ENCODE results near the gene DNAH1.

Gene DNAH1

DNA sequence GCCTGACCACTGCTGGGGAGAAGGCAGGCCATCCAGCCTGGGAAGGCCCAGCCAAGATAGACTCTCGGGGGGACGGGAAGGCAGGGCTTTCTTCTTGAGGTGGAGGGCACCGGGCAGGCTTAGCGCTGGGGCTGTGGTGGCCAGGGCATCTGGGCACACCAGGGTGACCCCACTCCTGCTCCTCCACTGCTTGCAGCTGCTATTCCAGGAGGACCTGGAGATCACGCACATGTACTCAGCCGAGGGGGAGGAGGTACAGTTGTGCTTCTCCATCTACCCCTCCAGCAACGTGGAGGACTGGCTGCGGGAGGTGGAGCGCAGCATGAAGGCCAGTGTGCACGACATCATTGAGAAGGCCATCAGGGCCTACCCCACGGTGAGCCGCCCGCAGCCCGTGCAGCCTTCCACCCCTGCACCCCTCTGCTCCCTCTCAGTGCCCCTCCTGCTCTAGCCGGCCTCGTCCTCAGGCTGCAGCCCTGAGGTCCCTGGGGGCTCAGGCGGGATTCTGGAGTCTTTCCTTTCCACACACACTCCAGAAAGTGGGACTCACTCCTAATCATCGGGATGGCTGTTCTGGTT lies 42.3 kb downstream of the DNAH1 start:
- DNase-seq (ENCODE audit: low spot score) = no peak

DNA sequence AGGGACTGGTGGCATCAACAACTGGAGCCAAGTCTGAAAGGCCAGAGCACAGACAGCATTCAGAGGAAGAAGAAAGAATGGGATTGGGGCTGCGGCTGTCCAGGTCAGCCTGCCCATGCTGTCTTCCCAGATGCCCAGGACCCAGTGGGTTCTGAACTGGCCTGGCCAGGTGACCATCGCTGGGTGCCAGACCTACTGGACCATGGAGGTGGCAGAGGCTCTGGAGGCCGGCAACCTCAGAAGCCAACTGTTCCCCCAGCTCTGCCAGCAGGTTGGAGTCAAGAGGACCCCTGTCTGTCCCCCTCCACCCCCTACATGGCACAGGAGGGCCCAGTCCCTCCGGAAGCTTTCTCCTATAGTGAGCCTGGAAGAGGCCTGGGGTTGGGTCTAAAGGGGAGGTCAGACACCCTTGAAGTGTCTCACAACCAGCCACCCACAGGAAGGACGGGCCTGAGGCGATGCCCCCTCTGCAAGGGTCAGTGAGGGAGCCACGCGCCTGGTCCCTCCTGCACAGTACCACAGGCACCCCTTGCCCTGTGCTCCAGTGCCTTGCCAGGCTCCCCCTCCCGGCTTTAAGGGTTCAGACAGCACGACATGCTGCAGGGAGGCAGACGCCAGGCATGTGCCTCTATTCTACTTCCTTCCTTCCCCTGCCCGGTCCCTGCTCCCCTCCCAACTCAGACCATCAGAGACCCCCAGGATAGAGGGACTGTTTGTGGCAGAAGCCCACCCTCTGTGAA lies 43.2 kb downstream of the DNAH1 start:
- no peak for DNase-seq (ENCODE audit: low spot score)

DNA sequence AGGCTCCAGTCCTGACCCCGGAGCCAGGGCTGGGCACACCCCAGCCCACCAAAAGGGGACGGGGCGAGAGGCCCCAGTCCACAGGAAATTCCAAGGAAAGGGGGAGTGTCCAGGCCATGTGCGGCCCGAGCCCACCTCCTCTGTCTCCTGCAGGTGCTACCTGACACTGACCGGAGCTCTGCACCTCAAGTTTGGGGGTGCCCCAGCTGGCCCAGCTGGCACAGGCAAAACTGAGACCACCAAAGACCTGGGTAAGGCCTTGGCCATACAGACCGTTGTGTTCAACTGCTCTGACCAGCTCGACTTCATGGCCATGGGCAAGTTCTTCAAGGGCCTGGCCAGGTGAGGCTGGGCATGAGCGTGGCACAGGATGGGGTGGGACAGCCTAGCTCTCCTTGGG lies 44.9 kb downstream of the DNAH1 start:
- DNase-seq (ENCODE audit: low spot score) = no peak

DNA sequence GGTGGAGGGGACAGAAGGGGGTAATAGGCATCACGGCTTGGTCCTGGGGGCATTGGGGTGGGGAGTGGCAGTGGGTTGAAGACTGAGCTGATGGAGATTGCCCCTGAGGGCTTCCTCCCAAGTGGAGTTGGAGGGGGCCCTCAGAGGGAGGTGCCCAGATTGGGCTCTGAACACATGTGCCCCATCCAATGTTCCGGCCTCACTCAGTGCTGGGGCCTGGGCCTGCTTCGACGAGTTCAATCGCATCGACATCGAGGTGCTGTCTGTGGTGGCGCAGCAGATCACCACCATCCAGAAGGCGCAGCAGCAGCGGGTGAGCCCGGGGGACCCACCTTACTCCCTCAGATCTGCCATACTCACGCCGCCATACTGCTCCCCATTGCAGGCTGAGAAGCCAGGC lies 45.3 kb downstream of the DNAH1 start:
- no peak for DNase-seq (ENCODE audit: low spot score)

DNA sequence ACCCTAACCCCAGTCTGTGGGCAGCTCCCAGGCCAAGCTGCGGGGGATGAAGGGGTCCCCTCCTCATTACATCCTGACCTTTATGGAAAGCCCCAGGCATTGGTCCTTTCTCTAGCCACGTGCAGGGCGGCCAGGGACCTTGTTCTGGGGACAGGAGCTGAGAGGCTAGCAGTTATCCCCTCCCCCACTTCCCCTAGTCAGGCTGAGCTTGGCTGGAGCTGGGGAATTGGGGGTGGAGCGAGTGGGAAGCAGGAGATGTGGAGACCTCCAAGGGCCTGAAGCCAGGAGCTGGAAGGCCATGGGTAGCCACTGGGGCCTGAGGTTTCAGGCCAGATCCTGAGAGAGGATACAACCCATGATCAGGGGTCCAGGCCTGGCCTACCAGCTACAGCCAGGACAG lies 45.8 kb downstream of the DNAH1 start:
- DNase-seq (ENCODE audit: low spot score) = no peak

DNA sequence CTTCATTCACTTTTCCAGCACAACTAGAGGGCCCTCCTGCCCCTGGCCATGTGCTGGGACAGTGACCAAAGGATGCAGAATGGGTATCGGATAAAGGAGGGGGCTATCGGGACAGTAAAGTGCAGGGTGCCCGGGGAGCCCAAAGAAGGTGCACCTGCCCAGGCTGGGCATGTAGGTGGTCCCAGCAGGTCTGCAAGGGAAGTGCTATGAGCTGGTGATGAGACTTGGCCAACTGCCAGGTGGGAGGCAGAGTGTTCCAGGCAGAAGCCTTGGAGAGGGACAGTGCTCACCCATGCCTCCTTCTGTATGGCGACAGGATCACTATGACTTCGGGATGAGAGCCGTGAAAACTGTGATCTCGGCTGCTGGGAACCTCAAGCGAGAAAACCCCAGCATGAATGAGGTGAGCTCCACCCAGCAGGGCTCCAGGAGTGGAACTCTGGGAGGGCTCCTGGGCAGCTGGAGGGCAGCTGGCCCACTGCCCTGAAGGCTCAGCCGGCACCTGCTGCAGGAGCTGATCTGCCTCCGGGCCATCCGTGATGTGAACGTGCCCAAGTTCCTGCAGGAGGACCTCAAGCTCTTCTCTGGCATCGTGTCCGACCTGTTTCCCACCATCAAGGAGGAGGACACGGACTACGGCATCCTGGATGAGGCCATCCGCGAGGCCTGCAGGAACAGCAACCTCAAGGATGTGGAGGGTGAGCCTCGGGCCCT lies 48.4 kb downstream of the DNAH1 start:
- DNase-seq (ENCODE audit: low spot score) = no peak

DNA sequence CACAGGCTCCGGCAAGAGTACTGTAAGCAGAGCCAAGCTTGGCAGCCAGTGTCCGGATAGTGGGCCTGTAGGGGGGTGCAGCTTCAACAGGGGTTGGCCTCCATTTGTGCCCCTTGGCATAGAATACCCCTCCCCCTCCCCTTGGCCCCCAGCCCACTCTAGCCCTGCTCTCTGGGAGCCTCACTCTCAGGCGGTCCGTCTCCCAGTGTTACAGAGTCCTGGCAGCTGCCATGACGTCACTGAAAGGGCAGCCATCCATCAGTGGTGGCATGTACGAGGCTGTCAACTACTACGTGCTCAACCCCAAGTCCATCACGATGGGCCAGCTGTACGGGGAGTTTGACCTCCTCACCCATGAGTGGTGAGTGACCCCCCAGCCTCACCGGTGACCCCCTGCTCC lies 50.4 kb downstream of the DNAH1 start:
- no peak for DNase-seq (ENCODE audit: low spot score)

DNA sequence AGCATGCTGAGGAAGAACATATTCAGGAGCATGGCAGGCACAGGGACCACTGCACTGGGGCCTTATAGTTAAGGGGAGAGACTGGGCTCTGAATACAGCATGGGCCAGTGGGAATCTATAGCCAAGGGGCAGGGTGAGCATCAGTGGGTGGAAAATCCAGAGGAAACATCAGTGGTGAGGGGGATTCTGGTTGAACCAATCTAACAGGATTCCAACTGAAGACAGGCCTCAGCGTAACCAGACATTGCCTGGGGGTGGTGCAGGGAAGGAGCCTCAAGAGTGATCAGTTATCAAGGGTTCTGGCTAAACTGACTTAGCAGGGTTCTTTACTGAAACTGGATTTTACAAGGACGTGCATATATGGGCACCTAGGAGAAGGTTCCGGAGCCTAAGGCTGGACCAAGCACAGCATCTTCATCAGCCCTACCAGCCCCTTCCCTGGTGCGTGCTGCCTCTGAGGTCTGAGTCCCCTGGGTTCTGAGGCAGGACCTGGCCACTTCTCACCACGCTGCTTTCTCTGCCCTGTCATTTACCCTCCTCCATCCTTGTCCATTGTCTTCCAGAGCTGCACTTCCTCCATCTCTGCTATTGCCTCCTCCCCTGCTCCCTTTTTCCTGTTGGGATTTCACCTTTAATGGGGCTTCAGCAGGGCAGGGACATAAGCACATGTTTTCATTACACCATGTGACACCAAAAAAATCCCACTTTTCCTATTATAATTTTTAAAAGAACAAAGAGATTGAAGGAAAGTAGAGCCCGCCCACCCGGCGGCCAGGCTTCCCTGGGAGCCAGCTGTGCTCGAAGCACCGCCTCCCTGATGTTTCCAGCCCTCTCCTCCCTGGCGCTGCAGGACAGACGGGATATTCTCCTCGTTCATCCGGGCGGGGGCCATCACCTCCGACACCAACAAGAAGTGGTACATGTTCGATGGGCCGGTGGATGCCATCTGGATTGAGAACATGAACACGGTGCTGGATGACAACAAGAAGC lies 52.1 kb downstream of the DNAH1 start:
- no peak for DNase-seq (ENCODE audit: low spot score)

DNA sequence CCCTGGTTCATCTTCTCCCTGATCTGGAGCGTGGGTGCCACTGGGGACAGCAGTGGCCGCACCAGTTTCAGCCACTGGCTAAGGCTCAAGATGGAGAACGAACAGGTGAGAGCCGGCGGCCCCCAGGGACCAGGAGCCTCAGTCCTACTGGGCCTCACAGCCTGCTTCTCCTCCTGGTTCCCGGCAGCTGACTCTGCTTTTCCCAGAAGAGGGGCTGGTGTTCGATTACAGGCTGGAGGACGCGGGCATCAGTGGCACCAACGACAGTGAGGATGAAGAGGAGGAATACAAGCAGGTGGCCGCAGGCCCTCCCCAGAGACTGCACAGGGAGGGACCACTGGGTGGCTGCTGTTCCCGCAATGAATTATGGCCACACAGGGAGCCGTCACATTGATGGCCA lies 54.4 kb downstream of the DNAH1 start:
- DNase-seq (ENCODE audit: low spot score) = no peak

DNA sequence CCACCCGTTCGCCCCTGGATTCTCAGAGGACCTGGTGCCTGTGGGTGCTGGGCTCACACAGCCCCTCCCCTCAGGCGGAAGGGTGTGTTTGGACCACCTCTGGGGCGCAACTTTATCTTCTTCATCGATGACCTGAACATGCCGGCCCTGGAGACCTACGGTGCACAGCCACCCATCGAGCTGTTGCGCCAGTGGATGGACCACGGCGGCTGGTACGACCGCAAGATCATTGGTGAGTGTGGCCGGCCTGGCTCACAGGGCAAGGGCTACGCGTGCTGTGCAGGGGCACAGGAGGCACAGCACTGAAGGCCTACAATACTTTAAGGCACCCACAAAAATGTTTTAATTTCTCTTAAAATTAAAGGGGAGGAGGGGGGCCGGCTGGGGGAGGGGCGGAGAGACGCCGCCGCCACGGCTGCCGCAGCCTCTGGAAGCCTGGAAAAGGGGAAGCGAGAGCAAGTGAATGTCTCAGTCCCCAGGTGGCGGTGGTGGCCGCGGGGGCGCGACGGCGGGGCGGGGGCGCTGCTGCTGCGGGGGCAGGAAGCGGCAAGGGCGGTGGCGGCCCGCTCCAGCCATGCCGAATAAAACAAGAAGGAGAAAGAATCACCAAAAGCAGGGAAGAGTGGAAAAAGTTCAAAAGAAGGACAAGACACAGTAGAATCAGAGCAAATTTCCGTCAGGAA lies 56.8 kb downstream of the DNAH1 start:
- no peak for DNase-seq (ENCODE audit: low spot score)

DNA sequence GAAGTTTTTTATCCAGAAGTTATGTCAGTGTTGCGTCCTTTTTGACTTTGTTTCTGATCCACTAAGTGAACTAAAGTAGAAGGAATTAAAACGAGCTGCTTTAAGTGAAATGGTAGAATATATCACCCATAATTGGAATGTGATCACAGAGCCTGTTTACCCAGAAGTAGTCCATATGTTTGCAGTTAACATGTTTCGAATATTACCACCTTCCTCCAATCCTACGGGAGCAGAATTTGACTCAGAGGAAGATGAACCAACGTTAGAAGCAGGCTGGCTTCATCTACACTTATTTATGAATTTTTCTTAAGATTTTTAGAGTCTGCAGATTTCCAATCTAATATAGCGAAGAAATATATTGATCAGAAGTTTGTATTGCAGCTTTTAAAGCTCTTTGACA lies 57.6 kb downstream of the DNAH1 start:
- no peak for DNase-seq (ENCODE audit: low spot score)

DNA sequence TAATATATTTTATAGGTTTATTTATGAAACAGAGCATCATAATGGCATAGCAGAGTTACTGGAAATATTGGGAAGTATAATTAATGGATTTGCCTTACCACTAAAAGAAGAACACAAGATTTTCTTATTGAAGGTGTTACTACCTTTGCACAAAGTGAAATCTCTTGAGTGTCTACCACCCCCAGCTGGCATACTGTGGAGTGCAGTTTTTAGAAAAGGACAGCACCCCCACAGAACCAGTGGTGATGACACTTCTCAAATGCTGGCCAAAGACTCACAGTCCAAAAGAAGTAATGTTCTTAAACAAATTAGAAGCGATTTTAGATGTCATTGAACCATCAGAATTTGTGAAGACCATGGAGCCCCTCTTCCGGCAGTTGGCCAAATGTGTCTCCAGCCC lies 58.1 kb downstream of the DNAH1 start:
- no peak for DNase-seq (ENCODE audit: low spot score)

DNA sequence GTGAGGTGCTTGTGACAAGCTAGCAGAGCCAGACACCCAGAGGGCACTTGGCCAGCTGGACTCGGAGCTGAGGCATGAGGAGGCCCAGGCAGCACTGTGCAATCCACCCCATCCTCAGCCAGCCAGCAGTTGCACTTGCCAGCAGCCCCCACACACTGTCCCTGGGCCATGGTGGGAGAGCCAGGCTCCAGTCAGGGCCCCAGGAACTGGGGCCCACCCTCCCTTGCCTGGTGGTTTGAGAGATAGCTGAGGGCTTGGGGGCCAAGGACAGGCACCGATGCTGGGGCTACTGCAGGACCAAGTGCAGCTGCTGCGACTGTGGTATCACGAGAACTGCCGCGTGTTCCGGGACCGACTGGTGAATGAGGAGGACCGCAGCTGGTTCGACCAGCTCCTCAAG lies 63.5 kb downstream of the DNAH1 start:
- no peak for DNase-seq (ENCODE audit: low spot score)

DNA sequence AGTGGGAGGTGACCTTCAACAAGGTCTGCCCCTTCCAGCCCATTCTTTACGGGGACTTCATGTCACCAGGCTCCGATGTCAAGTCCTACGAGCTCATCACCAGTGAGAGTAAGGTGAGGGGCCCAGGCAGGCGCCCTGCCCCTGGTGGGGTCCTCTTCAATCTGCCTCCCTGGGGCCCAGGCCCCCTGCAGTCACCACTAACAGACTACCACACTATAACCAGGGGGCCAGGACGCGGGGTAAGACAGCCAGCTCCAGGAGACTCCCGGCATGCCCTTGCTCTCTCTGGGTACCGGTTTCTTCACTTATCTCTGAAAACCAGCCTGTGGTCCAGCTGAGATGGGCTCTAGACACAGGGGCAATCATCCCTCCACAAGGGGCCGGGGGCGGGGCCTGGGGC lies 63.9 kb downstream of the DNAH1 start:
- DNase-seq (ENCODE audit: low spot score) = no peak

DNA sequence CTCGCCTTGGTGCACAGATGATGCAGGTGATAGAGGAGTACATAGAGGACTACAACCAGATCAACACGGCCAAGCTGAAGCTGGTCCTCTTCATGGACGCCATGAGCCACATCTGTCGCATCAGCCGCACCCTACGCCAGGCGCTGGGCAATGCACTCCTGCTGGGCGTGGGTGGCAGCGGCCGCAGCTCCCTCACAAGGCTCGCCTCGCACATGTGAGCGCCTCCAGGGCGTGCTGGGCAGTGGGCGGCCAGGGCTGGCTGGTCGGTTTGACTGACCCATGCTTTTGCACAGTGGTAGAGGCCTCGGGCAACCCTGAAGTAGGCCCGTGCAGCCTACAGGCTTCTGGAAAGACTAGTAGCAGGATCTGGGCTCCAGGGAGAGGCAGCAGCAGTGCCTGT lies 65.5 kb downstream of the DNAH1 start:
- DNase-seq (ENCODE audit: low spot score) = no peak

DNA sequence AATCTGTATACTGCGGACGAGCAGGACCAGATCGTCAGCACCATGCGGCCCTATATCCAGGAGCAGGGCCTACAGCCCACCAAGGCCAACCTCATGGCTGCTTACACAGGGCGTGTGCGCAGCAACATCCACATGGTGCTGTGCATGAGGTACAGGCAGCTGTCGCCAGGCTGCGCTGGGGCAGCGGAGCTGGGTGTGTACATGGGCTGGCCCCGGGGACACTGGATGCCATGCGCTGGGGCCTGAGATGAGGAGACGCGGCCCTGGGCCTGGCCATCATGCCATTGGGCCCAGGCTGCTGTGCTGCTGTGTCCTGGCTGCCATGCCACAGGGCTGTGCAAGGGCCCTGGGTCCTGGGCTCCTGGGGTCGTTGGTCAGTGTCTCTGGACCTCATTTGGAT lies 67.3 kb downstream of the DNAH1 start:
- DNase-seq (ENCODE audit: low spot score) = no peak

DNA sequence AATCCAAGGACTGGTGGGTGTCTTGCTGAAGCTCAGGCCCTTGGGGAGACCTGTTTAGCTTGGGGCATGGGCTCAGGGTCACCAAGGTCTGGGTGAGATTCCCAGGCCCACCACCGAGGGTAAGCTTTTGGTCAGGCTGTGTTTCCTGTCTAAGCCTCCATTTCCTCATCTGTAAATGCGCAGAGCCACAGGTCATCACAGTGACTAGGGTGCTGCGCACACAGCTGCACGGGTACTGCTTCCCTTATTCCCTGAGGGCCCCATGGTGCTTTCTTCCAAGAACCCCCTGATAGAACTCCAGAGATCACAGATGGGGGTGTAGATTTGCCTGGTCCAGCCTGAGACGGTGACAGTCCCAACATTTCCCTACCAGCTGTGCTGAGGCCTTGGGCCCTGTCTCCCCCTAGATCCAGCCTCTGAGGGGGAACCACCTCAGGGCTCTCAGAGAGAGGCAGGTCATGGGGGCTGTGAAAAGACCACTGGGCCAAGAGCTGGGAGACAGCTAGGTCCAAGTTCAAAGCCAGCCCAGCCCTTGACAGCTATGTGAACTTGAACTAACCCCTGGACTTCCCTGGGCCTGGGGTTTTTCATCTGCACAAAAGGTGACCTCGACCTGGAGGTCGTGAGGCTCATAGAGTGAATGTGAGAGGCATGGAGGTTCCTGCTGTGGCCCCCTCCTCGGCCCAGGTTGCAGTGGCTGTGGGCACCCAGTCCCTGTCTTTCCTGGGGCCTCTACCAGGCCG lies 68.1 kb downstream of the DNAH1 start:
- DNase-seq (ENCODE audit: low spot score) = no peak

DNA sequence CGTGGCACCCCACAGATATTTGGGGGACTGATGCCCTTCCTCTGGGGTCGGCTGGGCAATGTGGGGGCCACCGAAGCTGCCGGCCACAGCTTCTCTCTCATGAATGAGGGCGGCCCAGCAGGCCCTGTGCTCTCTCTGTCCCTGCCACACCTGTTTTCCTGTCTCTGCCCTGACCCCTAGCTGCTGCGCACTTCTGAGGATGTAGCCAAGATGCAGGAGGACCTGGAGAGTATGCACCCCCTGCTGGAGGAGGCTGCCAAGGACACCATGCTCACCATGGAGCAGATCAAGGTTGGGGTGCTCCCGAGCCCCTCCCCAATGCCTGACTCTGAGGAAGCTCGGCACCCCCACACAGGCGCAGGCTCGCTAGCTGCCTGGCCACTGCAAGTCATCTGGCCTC lies 69.0 kb downstream of the DNAH1 start:
- peak; percentile 23 for DNase-seq (ENCODE audit: low spot score)

DNA sequence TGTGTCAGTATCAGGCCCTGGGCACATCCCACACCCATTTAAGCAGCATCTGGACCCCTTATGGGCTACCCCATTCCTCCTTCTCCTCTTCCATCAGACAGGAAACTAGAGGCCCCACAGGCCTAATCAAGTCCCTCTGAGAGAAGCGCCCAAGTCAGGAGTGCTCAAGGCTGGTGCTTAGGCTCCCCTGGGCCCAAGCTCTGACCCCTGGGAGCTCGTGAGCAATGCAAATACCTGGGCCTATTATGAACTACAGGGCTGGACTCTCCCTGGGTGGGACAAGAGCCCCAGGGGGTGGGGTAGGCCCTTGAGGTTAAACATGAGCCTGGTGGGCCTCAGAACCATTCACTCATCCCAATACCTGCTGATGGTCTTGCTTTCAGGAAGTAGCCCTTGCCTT lies 71.4 kb downstream of the DNAH1 start:
- DNase-seq (ENCODE audit: low spot score) = no peak

DNA sequence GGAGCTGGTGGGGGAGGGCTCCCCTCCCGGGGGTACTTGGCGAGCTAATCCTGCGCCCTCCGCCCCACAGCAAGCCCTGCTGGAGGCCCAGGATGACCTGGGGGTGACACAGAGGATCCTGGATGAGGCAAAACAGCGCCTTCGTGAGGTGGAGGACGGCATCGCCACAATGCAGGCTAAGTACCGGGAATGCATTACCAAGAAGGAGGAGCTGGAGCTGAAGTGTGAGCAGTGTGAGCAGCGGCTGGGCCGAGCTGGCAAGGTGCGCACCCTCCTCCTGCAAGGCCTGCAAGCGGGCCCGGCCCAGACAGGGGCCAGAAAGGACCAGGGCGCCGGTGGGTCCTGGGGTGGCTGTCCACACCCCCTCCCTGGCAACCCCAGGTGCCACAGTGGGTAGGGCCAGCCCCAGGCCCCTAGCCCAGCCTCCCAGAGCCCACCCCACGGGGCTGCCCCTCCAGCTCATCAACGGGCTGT lies 72.3 kb downstream of the DNAH1 start:
- no peak for DNase-seq (ENCODE audit: low spot score)

DNA sequence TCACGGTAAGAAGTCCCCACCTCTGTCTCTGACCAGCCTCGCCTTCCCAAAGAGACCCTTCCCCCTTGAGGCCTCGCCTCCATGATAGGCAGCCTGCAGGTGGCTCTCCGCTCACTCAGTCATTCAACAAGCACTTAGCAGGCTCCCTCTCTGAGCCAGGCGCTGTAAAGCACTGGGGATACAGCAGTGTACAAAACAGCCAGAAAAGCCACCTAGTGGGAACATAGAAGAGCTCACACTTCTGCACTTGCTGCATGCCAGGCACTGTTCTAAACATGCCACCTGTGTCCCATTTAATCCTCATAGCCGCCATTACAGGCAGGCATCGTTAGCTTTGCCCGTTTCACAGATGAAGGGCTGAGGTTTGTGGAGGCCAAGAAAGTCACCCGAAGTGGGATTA lies 72.8 kb downstream of the DNAH1 start:
- DNase-seq (ENCODE audit: low spot score) = no peak
